Activated CD4-positive, alpha-beta memory T cell treated with anti-CD3 and anti-CD28 coated beads, Interleukin-2, amount 10 ng/mL, durations not matched to agents 7 days and 5 days (primary cell): ENCODE data around the gene TAC4. TPM values are rescaled to one million over a fixed set of nuclear protein-coding genes. Genes with fewer than 3 reads are reported as not detected.

Experiments
- CTCF ChIA-PET: fragments of 350-600 bp; sonication (Branson Sonifier 250); formaldehyde crosslinking; loops from one replicate; lab custom pipeline; 2021; ENCODE audit warnings: antibody characterized with exemption, inconsistent platforms; lab: Charles Lee
- POLR2A ChIA-PET: fragments of 350-600 bp; sonication (Branson Sonifier 250); formaldehyde crosslinking; loops from one replicate; lab custom pipeline; 2021; ENCODE audit warnings: antibody characterized with exemption; lab: Charles Lee
- DNase-seq: peaks from one replicate; pipeline ENCODE4 v3.0.0-alpha.2; 2020
- H3K27ac Mint-ChIP-seq: one replicate; pipeline ENCODE4 v1.8.0; 2021; ENCODE audit warnings: mild to moderate bottlenecking, mixed read lengths
- H3K27me3 Mint-ChIP-seq: one replicate; pipeline ENCODE4 v1.8.0; 2021; ENCODE audit warnings: mixed read lengths
- H3K36me3 Mint-ChIP-seq: one replicate; pipeline ENCODE4 v1.8.0; 2021; ENCODE audit warnings: low read depth, mixed read lengths
- H3K4me1 Mint-ChIP-seq: one replicate; pipeline ENCODE4 v1.8.0; 2021; ENCODE audit warnings: mixed read lengths
- H3K4me3 Mint-ChIP-seq: one replicate; pipeline ENCODE4 v1.8.0; 2021; ENCODE audit warnings: mild to moderate bottlenecking, mixed read lengths
- H3K9me3 Mint-ChIP-seq: one replicate; pipeline ENCODE4 v1.8.0; 2021; ENCODE audit warnings: mixed read lengths
- total RNA-seq, 2 experiments: library from RNA; stranded (reverse); gene quantifications; one replicate each; pipeline ENCODE4 v1.2.3, GENCODE V29; 2021

TAC4 gene
- total RNA-seq, 2 experiments from 2014 or later = not detected

DNA sequence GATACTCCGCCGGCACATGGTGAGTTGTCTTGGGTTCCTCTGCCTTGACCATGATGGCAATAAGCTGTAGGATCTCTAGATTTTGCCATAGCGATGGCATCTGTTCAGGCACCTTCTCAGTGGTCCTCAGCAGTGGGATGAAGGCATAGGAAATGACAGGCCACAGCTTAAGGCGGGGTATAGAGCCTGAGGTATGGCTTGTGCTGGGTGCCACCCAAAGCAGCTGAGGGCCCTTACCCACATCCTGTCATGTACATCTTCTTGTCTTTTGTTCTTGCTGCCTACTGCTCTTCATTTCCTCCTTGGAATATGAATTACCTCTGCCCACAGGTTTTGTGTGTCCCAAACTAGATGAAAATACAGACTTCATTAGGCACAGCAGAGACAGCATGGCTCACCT is 29.9 kb downstream of the TAC4 start:
- POLR2A ChIA-PET = interaction anchor here (0.7 to 4.4 kb wide), 13 partner anchors 12 to 114 kb away, joined by 3 to 24 read pairs (median 6); partner anchors contain the start of genes FAM117A, KAT7 and SLC35B1
- H3K9me3 Mint-ChIP-seq = no peaks in the 10 kb centered on the region
- no peaks in the 10 kb centered on the region for H3K27me3 Mint-ChIP-seq
- peaks cover 73% of the 10 kb centered on the region for H3K36me3 Mint-ChIP-seq
- DNase-seq = peak; percentile 77
- CTCF ChIA-PET = interaction anchor here (0.6 to 2.2 kb wide), 8 partner anchors 31 to 334 kb away, joined by 3 to 12 read pairs (median 3); partner anchors contain the start of gene SLC35B1
- peak overlapping the region; percentile 67 for H3K4me3 Mint-ChIP-seq
- H3K27ac Mint-ChIP-seq = peak overlapping the region; percentile 98
- H3K4me1 Mint-ChIP-seq = peaks cover 81% of the 10 kb centered on the region

DNA sequence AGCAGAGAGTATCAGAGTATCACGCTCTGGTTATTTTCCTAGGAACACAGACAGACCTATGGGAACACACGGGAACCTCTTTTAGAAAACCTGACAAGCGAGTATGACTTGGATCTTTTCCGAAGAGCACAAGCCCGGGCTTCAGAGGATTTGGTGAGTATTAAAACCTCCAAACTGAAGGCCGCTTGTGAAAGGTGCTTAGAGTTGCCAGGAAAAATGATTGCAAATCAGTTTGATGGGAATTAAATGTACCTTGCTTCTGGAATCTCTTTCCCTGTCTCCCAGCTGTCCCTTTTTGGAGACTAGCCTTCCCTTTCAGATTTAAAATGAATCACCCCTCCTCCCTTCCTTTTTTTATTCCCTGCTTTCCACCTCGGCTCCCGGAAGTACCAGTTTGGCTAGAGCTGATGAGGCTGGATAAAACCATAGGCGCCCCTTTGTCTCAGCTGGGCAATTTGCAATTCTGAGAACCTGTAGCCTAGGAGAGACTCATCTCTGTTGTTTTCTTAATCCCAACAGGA is 32.0 kb downstream of the TAC4 start:
- DNase-seq = no peak
- H3K4me1 Mint-ChIP-seq = peaks cover 69% of the 10 kb centered on the region
- H3K36me3 Mint-ChIP-seq = peaks cover 60% of the 10 kb centered on the region
- CTCF ChIA-PET = interaction anchor here (0.8 to 1.7 kb wide), 3 partner anchors 36 to 180 kb away, joined by 3 read pairs; partner anchors contain the start of gene FAM117A
- no peaks in the 10 kb centered on the region for H3K9me3 Mint-ChIP-seq
- POLR2A ChIA-PET = interaction anchor here (0.9 to 4.4 kb wide), 7 partner anchors 9 to 108 kb away, joined by 3 to 24 read pairs (median 4); partner anchors contain the start of genes KAT7 and SLC35B1
- H3K27me3 Mint-ChIP-seq = no peaks in the 10 kb centered on the region
- no peak overlapping the region for H3K4me3 Mint-ChIP-seq
- H3K27ac Mint-ChIP-seq = peak overlapping the region; percentile 58

GRCh38 chr17:49814781-49815529 is 32.9 kb downstream of the TAC4 start:
- Mint-ChIP-seq H3K27ac (peak overlapping the region; percentile 16), H3K4me1 (peaks cover 63% of the 10 kb centered on the region), H3K9me3 (no peaks in the 10 kb centered on the region), H3K36me3 (peaks cover 61% of the 10 kb centered on the region), H3K27me3 (no peaks in the 10 kb centered on the region), H3K4me3 (no peak overlapping the region)
- no peak for DNase-seq
- ChIA-PET POLR2A (interaction anchor here (0.6 to 4.4 kb wide), 4 partner anchors 14 to 107 kb away, joined by 3 to 24 read pairs (median 10); partner anchors contain the start of genes KAT7 and SLC35B1), CTCF (interaction anchor here (0.8 kb wide), 1 partner anchor 37 kb away, joined by 3 read pairs; no protein-coding TSS in a partner anchor)

GRCh38 chr17:49809056-49809455 is 38.8 kb downstream of the TAC4 start:
- no peak for DNase-seq
- H3K27ac Mint-ChIP-seq = no peak overlapping the region
- H3K4me3 Mint-ChIP-seq = no peak overlapping the region
- no peaks in the 10 kb centered on the region for H3K27me3 Mint-ChIP-seq
- no peaks in the 10 kb centered on the region for H3K9me3 Mint-ChIP-seq
- POLR2A ChIA-PET = interaction anchor here (1.2 kb wide), 1 partner anchor 24 kb away, joined by 4 read pairs; no protein-coding TSS in a partner anchor
- H3K36me3 Mint-ChIP-seq = peaks cover 60% of the 10 kb centered on the region
- CTCF ChIA-PET = no interaction called here
- peaks cover 12% of the 10 kb centered on the region for H3K4me1 Mint-ChIP-seq

- no peak for DNase-seq
- no peaks in the 10 kb centered on the region for H3K9me3 Mint-ChIP-seq
- no peak overlapping the region for H3K4me3 Mint-ChIP-seq
- no peaks in the 10 kb centered on the region for H3K27me3 Mint-ChIP-seq
- ChIA-PET CTCF (interaction anchor here (1.0 to 1.7 kb wide), 4 partner anchors 20 to 203 kb away, joined by 3 to 7 read pairs (median 3); partner anchors contain the start of gene SLC35B1), POLR2A (interaction anchor here (0.7 to 2.5 kb wide), 8 partner anchors 9 to 90 kb away, joined by 3 to 9 read pairs (median 4); partner anchors contain the start of gene KAT7)
- H3K4me1 Mint-ChIP-seq = peaks cover 43% of the 10 kb centered on the region
- H3K36me3 Mint-ChIP-seq = peaks cover 72% of the 10 kb centered on the region
- no peak overlapping the region for H3K27ac Mint-ChIP-seq
These were observed 49.1 kb downstream of the TAC4 start for GRCh38 chr17:49798738-49799137.

DNA sequence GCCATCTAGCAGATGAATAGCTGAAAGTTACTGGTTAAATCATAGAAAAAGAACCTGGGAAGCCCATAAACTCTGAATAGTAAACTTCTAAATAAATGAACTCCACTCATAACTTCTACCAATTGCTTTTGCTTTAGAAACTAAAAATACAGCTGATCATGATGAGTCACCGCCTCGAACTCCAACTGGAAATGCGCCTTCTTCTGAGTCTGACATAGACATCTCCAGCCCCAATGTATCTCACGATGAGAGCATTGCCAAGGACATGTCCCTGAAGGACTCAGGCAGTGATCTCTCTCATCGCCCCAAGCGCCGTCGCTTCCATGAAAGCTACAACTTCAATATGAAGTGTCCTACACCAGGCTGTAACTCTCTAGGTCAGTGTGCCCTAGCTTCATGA is 49.7 kb downstream of the TAC4 start:
- peak overlapping the region; percentile 49 for H3K27ac Mint-ChIP-seq
- no peak overlapping the region for H3K4me3 Mint-ChIP-seq
- H3K9me3 Mint-ChIP-seq = no peaks in the 10 kb centered on the region
- H3K4me1 Mint-ChIP-seq = peaks cover 46% of the 10 kb centered on the region
- ChIA-PET CTCF (interaction anchor here (1.7 kb wide), 1 partner anchor 90 kb away, joined by 7 read pairs; the partner anchor contains the start of gene SLC35B1), POLR2A (interaction anchor here (0.9 to 2.5 kb wide), 8 partner anchors 8 to 90 kb away, joined by 3 to 9 read pairs (median 4); partner anchors contain the start of gene KAT7)
- H3K36me3 Mint-ChIP-seq = peaks cover 78% of the 10 kb centered on the region
- no peaks in the 10 kb centered on the region for H3K27me3 Mint-ChIP-seq
- no peak for DNase-seq

GRCh38 chr17:49795372-49795771 is 52.5 kb downstream of the TAC4 start:
- POLR2A ChIA-PET = interaction anchor here (1.0 to 1.4 kb wide), 3 partner anchors 35 to 91 kb away, joined by 3 to 4 read pairs (median 3); no protein-coding TSS in a partner anchor
- H3K27ac Mint-ChIP-seq = peak overlapping the region; percentile 74
- CTCF ChIA-PET = interaction anchor here (1.9 kb wide), 1 partner anchor 226 kb away, joined by 6 read pairs; no protein-coding TSS in a partner anchor
- no peak overlapping the region for H3K4me3 Mint-ChIP-seq
- DNase-seq = no peak
- no peaks in the 10 kb centered on the region for H3K9me3 Mint-ChIP-seq
- no peaks in the 10 kb centered on the region for H3K27me3 Mint-ChIP-seq
- peaks cover 67% of the 10 kb centered on the region for H3K4me1 Mint-ChIP-seq
- peaks cover 87% of the 10 kb centered on the region for H3K36me3 Mint-ChIP-seq

DNA sequence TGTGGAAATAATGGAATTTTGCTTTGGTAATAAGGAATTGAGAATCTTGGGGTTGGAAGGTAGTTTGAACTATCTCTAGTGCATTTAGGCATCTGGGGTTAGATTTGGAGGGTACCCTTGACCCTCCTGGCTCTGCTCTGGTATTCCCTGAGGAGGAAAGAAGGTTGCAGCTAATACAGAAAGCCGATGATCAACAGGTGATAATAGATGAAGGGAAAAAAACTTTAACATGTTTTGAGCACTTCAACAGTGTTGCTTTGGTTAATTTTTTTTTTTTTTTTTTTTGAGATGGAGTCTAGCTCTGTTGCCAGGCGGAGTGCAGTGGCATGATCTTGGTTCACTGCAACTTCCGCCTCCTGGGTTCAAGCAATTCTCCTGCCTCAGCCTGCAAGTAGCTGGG is 54.6 kb downstream of the TAC4 start:
- Mint-ChIP-seq H3K27me3 (no peaks in the 10 kb centered on the region), H3K36me3 (peaks cover 88% of the 10 kb centered on the region), H3K4me1 (peaks cover 74% of the 10 kb centered on the region), H3K27ac (no peak overlapping the region), H3K4me3 (no peak overlapping the region), H3K9me3 (no peaks in the 10 kb centered on the region)
- ChIA-PET POLR2A (interaction anchor here (0.7 to 1.2 kb wide), 2 partner anchors 29 to 40 kb away, joined by 3 to 4 read pairs; partner anchors contain the start of gene FAM117A), CTCF (interaction anchor here (1.0 to 1.5 kb wide), 3 partner anchors 11 to 85 kb away, joined by 3 to 5 read pairs (median 3); no protein-coding TSS in a partner anchor)
- no peak for DNase-seq

GRCh38 chr17:49789243-49789578 is 58.7 kb downstream of the TAC4 start:
- Mint-ChIP-seq H3K4me1 (peaks cover 60% of the 10 kb centered on the region), H3K27ac (peak overlapping the region; percentile 97), H3K27me3 (peaks cover 2% of the 10 kb centered on the region), H3K36me3 (peaks cover 57% of the 10 kb centered on the region), H3K9me3 (no peaks in the 10 kb centered on the region), H3K4me3 (peak overlapping the region; percentile 94)
- no peak for DNase-seq
- ChIA-PET POLR2A (interaction anchor here (1.5 to 5.9 kb wide), 14 partner anchors 13 to 93 kb away, joined by 4 to 82 read pairs (median 16); partner anchors contain the start of genes FAM117A and SLC35B1), CTCF (interaction anchor here (1.4 to 5.4 kb wide), 2 partner anchors 80 to 219 kb away, joined by 4 to 37 read pairs; partner anchors contain the start of gene SLC35B1)

- Mint-ChIP-seq H3K4me3 (peak within 1 kb of the TSS; percentile 94), H3K27ac (peak within 1 kb of the TSS; percentile 97), H3K27me3 (peaks cover 2% of the 10 kb centered on the region), H3K36me3 (peaks cover 51% of the 10 kb centered on the region), H3K4me1 (peaks cover 56% of the 10 kb centered on the region), H3K9me3 (no peaks in the 10 kb centered on the region)
- POLR2A ChIA-PET = interaction anchor here (0.5 to 5.9 kb wide), 23 partner anchors 9 to 221 kb away, joined by 3 to 82 read pairs (median 5); partner anchors contain the start of genes FAM117A and SLC35B1
- CTCF ChIA-PET = interaction anchor here (0.9 to 5.4 kb wide), 13 partner anchors 10 to 306 kb away, joined by 3 to 37 read pairs (median 4); partner anchors contain the start of gene SLC35B1
- peak; percentile 99 for DNase-seq
These were observed 59.2 kb downstream of the TAC4 start, which contains the start of gene KAT7 for GRCh38 chr17:49788478-49789242. Gene KAT7, plus strand, starts transcription at chr17:49788681. Its CDS starts 154 bp downstream, at chr17:49788835.
